K562 (cell line): ENCODE data around the gene C16orf92. TPM values are rescaled to one million over a fixed set of nuclear protein-coding genes. Genes with fewer than 3 reads are reported as not detected.
A peak's percentile ranks its signal among the peaks of the same experiment; 100 is the strongest.

Experiments
- BMI1 ChIP-seq: fragments of 150-350 bp; IDR thresholded peaks from 2 replicates; pipeline ENCODE4 v1.6.1; 2014; ENCODE audit warnings: low read length
- E2F4 ChIP-seq: sonication (generic); formaldehyde crosslinking; IDR thresholded peaks from 2 replicates; pipeline ENCODE4 v1.8.0; 2022; ENCODE audit warnings: mild to moderate bottlenecking, low read depth, missing genetic modification reagents
- GATAD2A ChIP-seq: fragments of 450-650 bp; IDR thresholded peaks from 2 replicates; pipeline ENCODE4 v1.6.1; 2017
- KDM5B ChIP-seq: fragments of 200-600 bp; sonication (generic); IDR thresholded peaks from 2 replicates; pipeline ENCODE4 v1.6.1; 2012; ENCODE audit warnings: low read depth, mild to moderate bottlenecking, moderate library complexity, low read length, control low read depth, inconsistent platforms; ENCODE audit not compliant: insufficient replicate concordance
- MEIS2 ChIP-seq: fragments of 450-650 bp; IDR thresholded peaks from 2 replicates; pipeline ENCODE4 v1.6.1; 2014; ENCODE audit warnings: mild to moderate bottlenecking; ENCODE audit not compliant: partially characterized antibody
- PCBP2 ChIP-seq: fragments of 200-400 bp; formaldehyde crosslinking; IDR thresholded peaks from 2 replicates; pipeline ENCODE4 v1.6.1; 2018; ENCODE audit warnings: low read length, low read depth, mild to moderate bottlenecking, moderate library complexity; ENCODE audit not compliant: poor library complexity, severe bottlenecking
- POLR2A ChIP-seq: fragments of 450-650 bp; conservative IDR thresholded peaks from 2 replicates; pipeline ENCODE4 v1.6.1; 2016
- RBFOX2 ChIP-seq: fragments of 200-400 bp; formaldehyde crosslinking; IDR thresholded peaks from 2 replicates; pipeline ENCODE4 v1.6.1; 2017; ENCODE audit warnings: low read depth, mild to moderate bottlenecking, low read length, moderate library complexity
- RUNX1 ChIP-seq: sonication (generic); IDR thresholded peaks from 2 replicates; pipeline ENCODE4 v1.6.1; 2016; ENCODE audit warnings: antibody characterized with exemption, low read depth
- SMC3 ChIP-seq: conservative IDR thresholded peaks from 2 replicates; pipeline ENCODE4 v1.6.1; 2011; ENCODE audit warnings: low read depth, low read length, improper control_type of control experiment; ENCODE audit not compliant: insufficient read depth
- XRCC4 ChIP-seq: IDR thresholded peaks from one replicate; pipeline ENCODE4 v1.6.1; 2011; ENCODE audit not compliant: insufficient read depth, insufficient read length; ENCODE audit errors: extremely low read depth
- ZNF395 ChIP-seq: fragments of 200-800 bp; sonication (Bioruptor generic); IDR thresholded peaks from 2 replicates; pipeline ENCODE4 v1.6.1; 2017; ENCODE audit warnings: missing genetic modification characterization, missing compliant biosample characterization
- polyA plus RNA-seq, 8 experiments: library from polyadenylated mRNA; depleted of rRNA in 4 of 8; stranded (reverse) in 5 of 8; unstranded in 3 of 8; fragments of >200 nt; fragmentation: Nextera tagmentation in 2 of 8; fragmentation: Illumina TruSeq in 1 of 8; extraction: Ambion mirVana in 2 of 8; extraction: Trizol in 1 of 8; gene quantifications; 2 replicates each; pipeline versions ENCODE4 v1.2.1 to v1.2.3, GENCODE V29; 2011 to 2014; ENCODE audit warnings: inconsistent platforms in 1 of 8, missing spikeins in 1 of 8
- total RNA-seq, 7 experiments: library from RNA; depleted of rRNA in 6 of 7; stranded (reverse); fragments of >200 nt in 6 of 7; fragmentation: Illumina TruSeq in 2 of 7; extraction: Trizol in 2 of 7; gene quantifications; 2 replicates each; pipeline versions ENCODE4 v1.2.1 to v1.2.3, GENCODE V29; 2011 to 2021; ENCODE audit warnings: low replicate concordance in 1 of 7
- TF ChIP-seq, protein P1 (sequence below): fragments of 450-650 bp; IDR thresholded peaks from 2 replicates; pipeline ENCODE4 v1.6.1; 2016; ENCODE audit warnings: mild to moderate bottlenecking, moderate library complexity

Gene C16orf92
- total and polyA plus RNA-seq, 9 of the 15 experiments (the other 6 are each of a cell fraction or from before 2014, with no cell fraction given), result not detected

- TF ChIP-seq, protein P1, sequence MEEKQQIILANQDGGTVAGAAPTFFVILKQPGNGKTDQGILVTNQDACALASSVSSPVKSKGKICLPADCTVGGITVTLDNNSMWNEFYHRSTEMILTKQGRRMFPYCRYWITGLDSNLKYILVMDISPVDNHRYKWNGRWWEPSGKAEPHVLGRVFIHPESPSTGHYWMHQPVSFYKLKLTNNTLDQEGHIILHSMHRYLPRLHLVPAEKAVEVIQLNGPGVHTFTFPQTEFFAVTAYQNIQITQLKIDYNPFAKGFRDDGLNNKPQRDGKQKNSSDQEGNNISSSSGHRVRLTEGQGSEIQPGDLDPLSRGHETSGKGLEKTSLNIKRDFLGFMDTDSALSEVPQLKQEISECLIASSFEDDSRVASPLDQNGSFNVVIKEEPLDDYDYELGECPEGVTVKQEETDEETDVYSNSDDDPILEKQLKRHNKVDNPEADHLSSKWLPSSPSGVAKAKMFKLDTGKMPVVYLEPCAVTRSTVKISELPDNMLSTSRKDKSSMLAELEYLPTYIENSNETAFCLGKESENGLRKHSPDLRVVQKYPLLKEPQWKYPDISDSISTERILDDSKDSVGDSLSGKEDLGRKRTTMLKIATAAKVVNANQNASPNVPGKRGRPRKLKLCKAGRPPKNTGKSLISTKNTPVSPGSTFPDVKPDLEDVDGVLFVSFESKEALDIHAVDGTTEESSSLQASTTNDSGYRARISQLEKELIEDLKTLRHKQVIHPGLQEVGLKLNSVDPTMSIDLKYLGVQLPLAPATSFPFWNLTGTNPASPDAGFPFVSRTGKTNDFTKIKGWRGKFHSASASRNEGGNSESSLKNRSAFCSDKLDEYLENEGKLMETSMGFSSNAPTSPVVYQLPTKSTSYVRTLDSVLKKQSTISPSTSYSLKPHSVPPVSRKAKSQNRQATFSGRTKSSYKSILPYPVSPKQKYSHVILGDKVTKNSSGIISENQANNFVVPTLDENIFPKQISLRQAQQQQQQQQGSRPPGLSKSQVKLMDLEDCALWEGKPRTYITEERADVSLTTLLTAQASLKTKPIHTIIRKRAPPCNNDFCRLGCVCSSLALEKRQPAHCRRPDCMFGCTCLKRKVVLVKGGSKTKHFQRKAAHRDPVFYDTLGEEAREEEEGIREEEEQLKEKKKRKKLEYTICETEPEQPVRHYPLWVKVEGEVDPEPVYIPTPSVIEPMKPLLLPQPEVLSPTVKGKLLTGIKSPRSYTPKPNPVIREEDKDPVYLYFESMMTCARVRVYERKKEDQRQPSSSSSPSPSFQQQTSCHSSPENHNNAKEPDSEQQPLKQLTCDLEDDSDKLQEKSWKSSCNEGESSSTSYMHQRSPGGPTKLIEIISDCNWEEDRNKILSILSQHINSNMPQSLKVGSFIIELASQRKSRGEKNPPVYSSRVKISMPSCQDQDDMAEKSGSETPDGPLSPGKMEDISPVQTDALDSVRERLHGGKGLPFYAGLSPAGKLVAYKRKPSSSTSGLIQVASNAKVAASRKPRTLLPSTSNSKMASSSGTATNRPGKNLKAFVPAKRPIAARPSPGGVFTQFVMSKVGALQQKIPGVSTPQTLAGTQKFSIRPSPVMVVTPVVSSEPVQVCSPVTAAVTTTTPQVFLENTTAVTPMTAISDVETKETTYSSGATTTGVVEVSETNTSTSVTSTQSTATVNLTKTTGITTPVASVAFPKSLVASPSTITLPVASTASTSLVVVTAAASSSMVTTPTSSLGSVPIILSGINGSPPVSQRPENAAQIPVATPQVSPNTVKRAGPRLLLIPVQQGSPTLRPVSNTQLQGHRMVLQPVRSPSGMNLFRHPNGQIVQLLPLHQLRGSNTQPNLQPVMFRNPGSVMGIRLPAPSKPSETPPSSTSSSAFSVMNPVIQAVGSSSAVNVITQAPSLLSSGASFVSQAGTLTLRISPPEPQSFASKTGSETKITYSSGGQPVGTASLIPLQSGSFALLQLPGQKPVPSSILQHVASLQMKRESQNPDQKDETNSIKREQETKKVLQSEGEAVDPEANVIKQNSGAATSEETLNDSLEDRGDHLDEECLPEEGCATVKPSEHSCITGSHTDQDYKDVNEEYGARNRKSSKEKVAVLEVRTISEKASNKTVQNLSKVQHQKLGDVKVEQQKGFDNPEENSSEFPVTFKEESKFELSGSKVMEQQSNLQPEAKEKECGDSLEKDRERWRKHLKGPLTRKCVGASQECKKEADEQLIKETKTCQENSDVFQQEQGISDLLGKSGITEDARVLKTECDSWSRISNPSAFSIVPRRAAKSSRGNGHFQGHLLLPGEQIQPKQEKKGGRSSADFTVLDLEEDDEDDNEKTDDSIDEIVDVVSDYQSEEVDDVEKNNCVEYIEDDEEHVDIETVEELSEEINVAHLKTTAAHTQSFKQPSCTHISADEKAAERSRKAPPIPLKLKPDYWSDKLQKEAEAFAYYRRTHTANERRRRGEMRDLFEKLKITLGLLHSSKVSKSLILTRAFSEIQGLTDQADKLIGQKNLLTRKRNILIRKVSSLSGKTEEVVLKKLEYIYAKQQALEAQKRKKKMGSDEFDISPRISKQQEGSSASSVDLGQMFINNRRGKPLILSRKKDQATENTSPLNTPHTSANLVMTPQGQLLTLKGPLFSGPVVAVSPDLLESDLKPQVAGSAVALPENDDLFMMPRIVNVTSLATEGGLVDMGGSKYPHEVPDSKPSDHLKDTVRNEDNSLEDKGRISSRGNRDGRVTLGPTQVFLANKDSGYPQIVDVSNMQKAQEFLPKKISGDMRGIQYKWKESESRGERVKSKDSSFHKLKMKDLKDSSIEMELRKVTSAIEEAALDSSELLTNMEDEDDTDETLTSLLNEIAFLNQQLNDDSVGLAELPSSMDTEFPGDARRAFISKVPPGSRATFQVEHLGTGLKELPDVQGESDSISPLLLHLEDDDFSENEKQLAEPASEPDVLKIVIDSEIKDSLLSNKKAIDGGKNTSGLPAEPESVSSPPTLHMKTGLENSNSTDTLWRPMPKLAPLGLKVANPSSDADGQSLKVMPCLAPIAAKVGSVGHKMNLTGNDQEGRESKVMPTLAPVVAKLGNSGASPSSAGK, result peak; percentile 99
- peak; percentile 94 for TF ChIP-seq POLR2A
- TF ChIP-seq E2F4 (CRISPR knock-in tag), result peak; percentile 57; the same call in 1 of the 2 replicates
- TF ChIP-seq GATAD2A, result 0 out of 2 replicates have a peak, but pooled peaks have one; percentile 49
- no peak for TF ChIP-seq SMC3
- peak; percentile 73; the same call in 1 of the 2 replicates for TF ChIP-seq ZNF395
- no peak for TF ChIP-seq PCBP2
- TF ChIP-seq MEIS2, result peak; percentile 93
- peak; percentile 88 for TF ChIP-seq RBFOX2
- TF ChIP-seq RUNX1, result peak; percentile 20; the same call in 1 of the 2 replicates
- peak; percentile 58; the same call in 1 of the 2 replicates for TF ChIP-seq BMI1
- TF ChIP-seq XRCC4, result no peak
- TF ChIP-seq KDM5B, result peak; percentile 78
Observed at GRCh38 chr16:29973384-29974246, 49.4 kb upstream of the C16orf92 start, which contains the start of gene TAOK2 (continued).
